Keratinocyte (primary cell): ENCODE data around the gene CRHBP.

Experiments
- EZH2 ChIP-seq: IDR thresholded peaks from one replicate; pipeline ENCODE4 v1.6.1; 2012; ENCODE audit warnings: inconsistent platforms, mild to moderate bottlenecking, low read length, moderate library complexity
- TF ChIP-seq, protein P1 (sequence below), 3 experiments: IDR thresholded peaks in 1 of 3; conservative IDR thresholded peaks in 1 of 3; optimal IDR thresholded peaks in 1 of 3; 2 replicates in 2 of 3; 3 replicates in 1 of 3; pipeline versions ENCODE3 to v1.5.1; 2011; ENCODE audit warnings: low read length in 3 of 3, mild to moderate bottlenecking in 3 of 3, moderate library complexity in 2 of 3, control low read depth in 1 of 3, inconsistent platforms in 1 of 3; ENCODE audit not compliant: insufficient read depth in 2 of 3; ENCODE audit errors: extremely low read depth in 1 of 3

DNA sequence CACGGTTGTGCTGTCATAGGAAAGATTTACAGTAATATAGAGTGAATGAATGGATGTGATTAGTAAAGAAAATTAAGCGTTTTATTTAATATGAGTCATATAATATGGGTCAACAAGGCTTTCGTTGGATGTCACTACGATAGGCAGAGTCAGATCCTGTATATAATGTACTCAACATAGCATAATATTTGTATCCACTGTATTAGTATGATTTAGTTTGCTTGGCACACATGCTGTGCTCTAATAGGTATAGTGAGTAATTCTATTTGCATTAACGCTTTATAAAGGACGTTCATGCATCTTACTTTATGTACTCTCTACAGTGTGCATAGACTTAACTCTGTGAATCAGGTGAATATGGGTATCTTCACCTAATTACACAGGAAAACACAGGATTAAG, 41.5 kb downstream of the CRHBP start:
- TF ChIP-seq, protein P1, sequence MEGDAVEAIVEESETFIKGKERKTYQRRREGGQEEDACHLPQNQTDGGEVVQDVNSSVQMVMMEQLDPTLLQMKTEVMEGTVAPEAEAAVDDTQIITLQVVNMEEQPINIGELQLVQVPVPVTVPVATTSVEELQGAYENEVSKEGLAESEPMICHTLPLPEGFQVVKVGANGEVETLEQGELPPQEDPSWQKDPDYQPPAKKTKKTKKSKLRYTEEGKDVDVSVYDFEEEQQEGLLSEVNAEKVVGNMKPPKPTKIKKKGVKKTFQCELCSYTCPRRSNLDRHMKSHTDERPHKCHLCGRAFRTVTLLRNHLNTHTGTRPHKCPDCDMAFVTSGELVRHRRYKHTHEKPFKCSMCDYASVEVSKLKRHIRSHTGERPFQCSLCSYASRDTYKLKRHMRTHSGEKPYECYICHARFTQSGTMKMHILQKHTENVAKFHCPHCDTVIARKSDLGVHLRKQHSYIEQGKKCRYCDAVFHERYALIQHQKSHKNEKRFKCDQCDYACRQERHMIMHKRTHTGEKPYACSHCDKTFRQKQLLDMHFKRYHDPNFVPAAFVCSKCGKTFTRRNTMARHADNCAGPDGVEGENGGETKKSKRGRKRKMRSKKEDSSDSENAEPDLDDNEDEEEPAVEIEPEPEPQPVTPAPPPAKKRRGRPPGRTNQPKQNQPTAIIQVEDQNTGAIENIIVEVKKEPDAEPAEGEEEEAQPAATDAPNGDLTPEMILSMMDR (optimal IDR thresholded peaks at IDR 0.05 in 1 of 3, IDR thresholded peaks at IDR 0.05 in 1 of 3, conservative IDR thresholded peaks at IDR 0.05 in 1 of 3; ENCODE audit: extremely low read depth in 1 of 3, insufficient read depth in 2 of 3, low read length in 3 of 3), result no peak
- no peak for TF ChIP-seq EZH2
